GM23338 (cell line): Measurements from ENCODE around the gene CUTC. TPM values are rescaled to one million over a fixed set of nuclear protein-coding genes. Genes with fewer than 3 reads are reported as not detected.

Experiments used
- ATAC-seq: fragments of 200-7000 bp; cut with Tn5 transposase; 3 replicates; pipeline ENCODE4 v1.9.1; 2020
- DNase-seq: peaks from one replicate; pipeline ENCODE4 v3.0.0-alpha.2; 2015; ENCODE audit warnings: low spot score
- H2AFZ ChIP-seq: fragments of 200-600 bp; sonication (generic); 2 replicates; pipeline ENCODE4 v1.8.0; 2016; ENCODE audit warnings: antibody characterized with exemption, mild to moderate bottlenecking, moderate library complexity
- H3F3A ChIP-seq: fragments of 200-600 bp; sonication (generic); replicated peaks from 2 replicates; pipeline ENCODE4 v1.8.0; 2017; ENCODE audit warnings: antibody characterized with exemption, mixed run types, low read depth
- H3K27ac ChIP-seq: fragments of 200-600 bp; sonication (generic); 2 replicates; pipeline ENCODE4 v1.6.1; 2016; ENCODE audit warnings: low read depth
- H3K27me3 ChIP-seq: fragments of 200-600 bp; sonication (generic); 2 replicates; pipeline ENCODE4 v1.8.0; 2016; ENCODE audit warnings: mild to moderate bottlenecking, mixed run types, moderate library complexity; ENCODE audit not compliant: insufficient read depth
- H3K36me3 ChIP-seq: fragments of 200-600 bp; sonication (generic); 2 replicates; pipeline ENCODE4 v1.8.0; 2016; ENCODE audit warnings: mild to moderate bottlenecking; ENCODE audit not compliant: insufficient read depth
- H3K4me1 ChIP-seq: fragments of 200-600 bp; sonication (generic); 2 replicates; pipeline ENCODE4 v1.8.0; 2016; ENCODE audit warnings: mild to moderate bottlenecking, moderate library complexity; ENCODE audit not compliant: insufficient read depth
- H3K4me2 ChIP-seq: fragments of 200-600 bp; sonication (generic); 2 replicates; pipeline ENCODE4 v1.7.1; 2017; ENCODE audit warnings: mixed run types
- H3K4me3 ChIP-seq: fragments of 200-600 bp; sonication (generic); 2 replicates; pipeline ENCODE4 v1.6.1; 2016; ENCODE audit warnings: mixed run types
- H3K79me2 ChIP-seq: fragments of 200-600 bp; sonication (generic); replicated peaks from 2 replicates; pipeline ENCODE4 v1.8.0; 2017; ENCODE audit warnings: mild to moderate bottlenecking; ENCODE audit not compliant: insufficient read depth
- H3K9me2 ChIP-seq: fragments of 200-600 bp; sonication (generic); 2 replicates; pipeline ENCODE4 v1.8.0; 2017; ENCODE audit not compliant: insufficient read depth
- H4K20me1 ChIP-seq: fragments of 200-600 bp; sonication (generic); replicated peaks from 2 replicates; pipeline ENCODE4 v1.8.0; 2017; ENCODE audit warnings: mild to moderate bottlenecking; ENCODE audit not compliant: insufficient read depth
- H3K27ac Mint-ChIP-seq: 2 replicates; pipeline ENCODE4 v1.8.0; 2020; ENCODE audit warnings: inconsistent platforms, mild to moderate bottlenecking, moderate library complexity, mixed read lengths
- H3K27me3 Mint-ChIP-seq: 3 replicates; pipeline ENCODE4 v1.8.0; 2022; ENCODE audit warnings: low read depth, mild to moderate bottlenecking, moderate library complexity, mixed read lengths, inconsistent platforms; ENCODE audit not compliant: insufficient read depth, poor library complexity
- H3K36me3 Mint-ChIP-seq: 3 replicates; pipeline ENCODE4 v1.8.0; 2021; ENCODE audit warnings: low read depth, mild to moderate bottlenecking, inconsistent platforms, moderate library complexity, mixed read lengths
- H3K4me1 Mint-ChIP-seq: 3 replicates; pipeline ENCODE4 v1.8.0; 2020; ENCODE audit warnings: mild to moderate bottlenecking, inconsistent platforms, mixed read lengths
- H3K4me3 Mint-ChIP-seq: 3 replicates; pipeline ENCODE4 v1.8.0; 2021; ENCODE audit warnings: moderate library complexity, mild to moderate bottlenecking, inconsistent platforms, mixed read lengths
- H3K9me3 Mint-ChIP-seq: 3 replicates; pipeline ENCODE4 v1.8.0; 2020; ENCODE audit warnings: moderate library complexity, mild to moderate bottlenecking, inconsistent platforms, mixed read lengths
- CTCF ChIP-seq, 2 experiments: fragments of 200-600 bp in 1 of 2; sonication (generic) in 1 of 2; conservative IDR thresholded peaks; 2 replicates each; pipeline versions ENCODE4 v1.5.1 to v1.6.1; 2016 to 2017; ENCODE audit warnings: antibody characterized with exemption in 2 of 2, low read depth in 2 of 2, mild to moderate bottlenecking in 2 of 2, moderate library complexity in 1 of 2
- EZH2 ChIP-seq: fragments of 200-600 bp; sonication (generic); IDR thresholded peaks from one replicate; pipeline ENCODE4 v1.8.0; 2017; ENCODE audit warnings: antibody characterized with exemption, mild to moderate bottlenecking, low read depth; ENCODE audit not compliant: unreplicated experiment
- EZH2phosphoT487 ChIP-seq: fragments of 200-600 bp; sonication (generic); IDR thresholded peaks from one replicate; pipeline ENCODE4 v1.8.1; 2018; ENCODE audit warnings: antibody characterized with exemption; ENCODE audit not compliant: unreplicated experiment
- JUNB ChIP-seq: IDR thresholded peaks from one replicate; pipeline ENCODE4 v1.6.1; 2016; ENCODE audit warnings: antibody characterized with exemption; ENCODE audit not compliant: unreplicated experiment
- NANOG ChIP-seq: IDR thresholded peaks from 2 replicates; pipeline ENCODE4 v1.6.1; 2016; ENCODE audit warnings: antibody characterized with exemption, borderline replicate concordance
- POLR2AphosphoS5 ChIP-seq: IDR thresholded peaks from 2 replicates; pipeline ENCODE4 v1.6.1; 2016; ENCODE audit warnings: antibody characterized with exemption, low read depth
- ZNF114 ChIP-seq: fragments of 250-450 bp; sonication (Bioruptor Pico); IDR thresholded peaks from 2 replicates; pipeline ENCODE4 v1.5.0; 2020; ENCODE audit warnings: mild to moderate bottlenecking, moderate library complexity
- polyA plus RNA-seq: library from polyadenylated mRNA; unstranded; fragments of >200 nt; fragmentation: Nextera tagmentation; extraction: Ambion mirVana; gene quantifications from 2 replicates; pipeline ENCODE4 v1.2.1, GENCODE V29; 2016
- total RNA-seq: library from RNA; depleted of rRNA; stranded (reverse); fragments of >200 nt; shearing (Covaris generic); gene quantifications from 2 replicates; pipeline ENCODE4 v1.2.3, GENCODE V29; 2014
- TF ChIP-seq, protein P1 (sequence below): fragments of 250-450 bp; sonication (Bioruptor Pico); IDR thresholded peaks from 2 replicates; pipeline ENCODE4 v1.5.0; 2020; ENCODE audit warnings: mild to moderate bottlenecking, moderate library complexity
- TF ChIP-seq, protein P2 (sequence below): IDR thresholded peaks from one replicate; pipeline ENCODE4 v1.6.1; 2018; ENCODE audit warnings: antibody characterized with exemption; ENCODE audit not compliant: unreplicated experiment

CUTC gene
- total and polyA plus RNA-seq, 2 experiments from 2014 or later: 20.2 to 30.4 TPM

- no peak overlapping the region for H3K27ac ChIP-seq
- no peak for DNase-seq
- Mint-ChIP-seq H3K9me3 (no peaks in the 10 kb centered on the region; the same call in 2 of the 3 replicates), H3K4me1 (peaks cover 18% of the 10 kb centered on the region), H3K27me3 (peaks cover 2% of the 10 kb centered on the region), H3K27ac (no peak overlapping the region), H3K4me3 (no peak overlapping the region), H3K36me3 (peaks cover 2% of the 10 kb centered on the region; the same call in 1 of the 3 replicates)
- no peak overlapping the region for H3K4me2 ChIP-seq
- H2AFZ ChIP-seq: no peak overlapping the region
- H3K36me3 ChIP-seq: no peaks in the 10 kb centered on the region
- peaks cover 8% of the 10 kb centered on the region; the same call in 1 of the 2 replicates for H3K4me1 ChIP-seq
- no peaks in the 10 kb centered on the region for H3K9me2 ChIP-seq
- no peaks in the 10 kb centered on the region for H3K79me2 ChIP-seq
- no peaks in the 10 kb centered on the region for H3K27me3 ChIP-seq
- no peak for ATAC-seq
- no peaks in the 10 kb centered on the region for H3F3A ChIP-seq
- no peak for TF ChIP-seq POLR2AphosphoS5
- TF ChIP-seq ZNF114 (CRISPR knock-in tag): no peak
- H4K20me1 ChIP-seq: no peaks in the 10 kb centered on the region
- no peak overlapping the region for H3K4me3 ChIP-seq
Observed at GRCh38 chr10:99788598-99789256, 56.7 kb downstream of the CUTC start.

- no peaks in the 10 kb centered on the region for H3K36me3 ChIP-seq
- TF ChIP-seq, protein P1, sequence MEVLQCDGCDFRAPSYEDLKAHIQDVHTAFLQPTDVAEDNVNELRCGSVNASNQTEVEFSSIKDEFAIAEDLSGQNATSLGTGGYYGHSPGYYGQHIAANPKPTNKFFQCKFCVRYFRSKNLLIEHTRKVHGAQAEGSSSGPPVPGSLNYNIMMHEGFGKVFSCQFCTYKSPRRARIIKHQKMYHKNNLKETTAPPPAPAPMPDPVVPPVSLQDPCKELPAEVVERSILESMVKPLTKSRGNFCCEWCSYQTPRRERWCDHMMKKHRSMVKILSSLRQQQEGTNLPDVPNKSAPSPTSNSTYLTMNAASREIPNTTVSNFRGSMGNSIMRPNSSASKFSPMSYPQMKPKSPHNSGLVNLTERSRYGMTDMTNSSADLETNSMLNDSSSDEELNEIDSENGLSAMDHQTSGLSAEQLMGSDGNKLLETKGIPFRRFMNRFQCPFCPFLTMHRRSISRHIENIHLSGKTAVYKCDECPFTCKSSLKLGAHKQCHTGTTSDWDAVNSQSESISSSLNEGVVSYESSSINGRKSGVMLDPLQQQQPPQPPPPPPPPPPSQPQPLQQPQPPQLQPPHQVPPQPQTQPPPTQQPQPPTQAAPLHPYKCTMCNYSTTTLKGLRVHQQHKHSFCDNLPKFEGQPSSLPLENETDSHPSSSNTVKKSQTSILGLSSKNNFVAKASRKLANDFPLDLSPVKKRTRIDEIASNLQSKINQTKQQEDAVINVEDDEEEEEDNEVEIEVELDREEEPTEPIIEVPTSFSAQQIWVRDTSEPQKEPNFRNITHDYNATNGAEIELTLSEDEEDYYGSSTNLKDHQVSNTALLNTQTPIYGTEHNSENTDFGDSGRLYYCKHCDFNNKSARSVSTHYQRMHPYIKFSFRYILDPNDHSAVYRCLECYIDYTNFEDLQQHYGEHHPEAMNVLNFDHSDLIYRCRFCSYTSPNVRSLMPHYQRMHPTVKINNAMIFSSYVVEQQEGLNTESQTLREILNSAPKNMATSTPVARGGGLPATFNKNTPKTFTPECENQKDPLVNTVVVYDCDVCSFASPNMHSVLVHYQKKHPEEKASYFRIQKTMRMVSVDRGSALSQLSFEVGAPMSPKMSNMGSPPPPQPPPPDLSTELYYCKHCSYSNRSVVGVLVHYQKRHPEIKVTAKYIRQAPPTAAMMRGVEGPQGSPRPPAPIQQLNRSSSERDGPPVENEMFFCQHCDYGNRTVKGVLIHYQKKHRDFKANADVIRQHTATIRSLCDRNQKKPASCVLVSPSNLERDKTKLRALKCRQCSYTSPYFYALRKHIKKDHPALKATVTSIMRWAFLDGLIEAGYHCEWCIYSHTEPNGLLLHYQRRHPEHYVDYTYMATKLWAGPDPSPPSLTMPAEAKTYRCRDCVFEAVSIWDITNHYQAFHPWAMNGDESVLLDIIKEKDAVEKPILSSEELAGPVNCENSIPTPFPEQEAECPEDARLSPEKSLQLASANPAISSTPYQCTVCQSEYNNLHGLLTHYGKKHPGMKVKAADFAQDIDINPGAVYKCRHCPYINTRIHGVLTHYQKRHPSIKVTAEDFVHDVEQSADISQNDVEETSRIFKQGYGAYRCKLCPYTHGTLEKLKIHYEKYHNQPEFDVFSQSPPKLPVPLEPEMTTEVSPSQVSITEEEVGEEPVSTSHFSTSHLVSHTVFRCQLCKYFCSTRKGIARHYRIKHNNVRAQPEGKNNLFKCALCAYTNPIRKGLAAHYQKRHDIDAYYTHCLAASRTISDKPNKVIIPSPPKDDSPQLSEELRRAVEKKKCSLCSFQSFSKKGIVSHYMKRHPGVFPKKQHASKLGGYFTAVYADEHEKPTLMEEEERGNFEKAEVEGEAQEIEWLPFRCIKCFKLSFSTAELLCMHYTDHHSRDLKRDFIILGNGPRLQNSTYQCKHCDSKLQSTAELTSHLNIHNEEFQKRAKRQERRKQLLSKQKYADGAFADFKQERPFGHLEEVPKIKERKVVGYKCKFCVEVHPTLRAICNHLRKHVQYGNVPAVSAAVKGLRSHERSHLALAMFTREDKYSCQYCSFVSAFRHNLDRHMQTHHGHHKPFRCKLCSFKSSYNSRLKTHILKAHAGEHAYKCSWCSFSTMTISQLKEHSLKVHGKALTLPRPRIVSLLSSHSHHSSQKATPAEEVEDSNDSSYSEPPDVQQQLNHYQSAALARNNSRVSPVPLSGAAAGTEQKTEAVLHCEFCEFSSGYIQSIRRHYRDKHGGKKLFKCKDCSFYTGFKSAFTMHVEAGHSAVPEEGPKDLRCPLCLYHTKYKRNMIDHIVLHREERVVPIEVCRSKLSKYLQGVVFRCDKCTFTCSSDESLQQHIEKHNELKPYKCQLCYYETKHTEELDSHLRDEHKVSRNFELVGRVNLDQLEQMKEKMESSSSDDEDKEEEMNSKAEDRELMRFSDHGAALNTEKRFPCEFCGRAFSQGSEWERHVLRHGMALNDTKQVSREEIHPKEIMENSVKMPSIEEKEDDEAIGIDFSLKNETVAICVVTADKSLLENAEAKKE (CRISPR knock-in tag): no peak
- TF ChIP-seq NANOG: no peak
- no peak for TF ChIP-seq JUNB
- TF ChIP-seq EZH2phosphoT487: no peak
- TF ChIP-seq CTCF (conservative IDR thresholded peaks at IDR 0.05; ENCODE audit: low read depth in 2 of 2): no peak
- TF ChIP-seq, protein P2, sequence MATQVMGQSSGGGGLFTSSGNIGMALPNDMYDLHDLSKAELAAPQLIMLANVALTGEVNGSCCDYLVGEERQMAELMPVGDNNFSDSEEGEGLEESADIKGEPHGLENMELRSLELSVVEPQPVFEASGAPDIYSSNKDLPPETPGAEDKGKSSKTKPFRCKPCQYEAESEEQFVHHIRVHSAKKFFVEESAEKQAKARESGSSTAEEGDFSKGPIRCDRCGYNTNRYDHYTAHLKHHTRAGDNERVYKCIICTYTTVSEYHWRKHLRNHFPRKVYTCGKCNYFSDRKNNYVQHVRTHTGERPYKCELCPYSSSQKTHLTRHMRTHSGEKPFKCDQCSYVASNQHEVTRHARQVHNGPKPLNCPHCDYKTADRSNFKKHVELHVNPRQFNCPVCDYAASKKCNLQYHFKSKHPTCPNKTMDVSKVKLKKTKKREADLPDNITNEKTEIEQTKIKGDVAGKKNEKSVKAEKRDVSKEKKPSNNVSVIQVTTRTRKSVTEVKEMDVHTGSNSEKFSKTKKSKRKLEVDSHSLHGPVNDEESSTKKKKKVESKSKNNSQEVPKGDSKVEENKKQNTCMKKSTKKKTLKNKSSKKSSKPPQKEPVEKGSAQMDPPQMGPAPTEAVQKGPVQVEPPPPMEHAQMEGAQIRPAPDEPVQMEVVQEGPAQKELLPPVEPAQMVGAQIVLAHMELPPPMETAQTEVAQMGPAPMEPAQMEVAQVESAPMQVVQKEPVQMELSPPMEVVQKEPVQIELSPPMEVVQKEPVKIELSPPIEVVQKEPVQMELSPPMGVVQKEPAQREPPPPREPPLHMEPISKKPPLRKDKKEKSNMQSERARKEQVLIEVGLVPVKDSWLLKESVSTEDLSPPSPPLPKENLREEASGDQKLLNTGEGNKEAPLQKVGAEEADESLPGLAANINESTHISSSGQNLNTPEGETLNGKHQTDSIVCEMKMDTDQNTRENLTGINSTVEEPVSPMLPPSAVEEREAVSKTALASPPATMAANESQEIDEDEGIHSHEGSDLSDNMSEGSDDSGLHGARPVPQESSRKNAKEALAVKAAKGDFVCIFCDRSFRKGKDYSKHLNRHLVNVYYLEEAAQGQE: no peak
- no peak for TF ChIP-seq EZH2
- H2AFZ ChIP-seq: no peak overlapping the region
- H3K4me3 Mint-ChIP-seq: no peak overlapping the region
- H3K27ac ChIP-seq: no peak overlapping the region
- H3K4me1 Mint-ChIP-seq: no peaks in the 10 kb centered on the region
- no peaks in the 10 kb centered on the region for H4K20me1 ChIP-seq
- no peaks in the 10 kb centered on the region for H3K9me2 ChIP-seq
- no peaks in the 10 kb centered on the region for H3K79me2 ChIP-seq
- no peaks in the 10 kb centered on the region for H3F3A ChIP-seq
- no peaks in the 10 kb centered on the region; the same call in 2 of the 3 replicates for H3K9me3 Mint-ChIP-seq
- H3K27me3 ChIP-seq: no peaks in the 10 kb centered on the region
- no peak overlapping the region for H3K4me3 ChIP-seq
- DNase-seq (no peak), ATAC-seq (no peak)
- no peaks in the 10 kb centered on the region for H3K27me3 Mint-ChIP-seq
- H3K4me2 ChIP-seq: no peak overlapping the region
- H3K4me1 ChIP-seq: no peaks in the 10 kb centered on the region
- no peaks in the 10 kb centered on the region for H3K36me3 Mint-ChIP-seq
- no peak overlapping the region for H3K27ac Mint-ChIP-seq
Observed at GRCh38 chr10:99791831-99792230, 59.8 kb downstream of the CUTC start.
